Measurements from ENCODE around the gene CACNA1G.

- TF ChIP-seq CTCF (optimal IDR thresholded peaks at IDR 0.05 in 1 of 3, IDR thresholded peaks at IDR 0.05 in 1 of 3, conservative IDR thresholded peaks at IDR 0.05 in 1 of 3; ENCODE audit: extremely low read depth in 1 of 3, insufficient read depth in 2 of 3, low read length in 3 of 3) (no peak), EZH2 (IDR thresholded peaks at IDR 0.05; ENCODE audit: low read length) (no peak)
These were observed 16.0 kb upstream of the CACNA1G start for GRCh38 chr17:50544516-50544915.
